ENCODE measurements around the gene FCRL1. TPM values are rescaled to one million over a fixed set of nuclear protein-coding genes. Genes with fewer than 3 reads are reported as not detected.

Gene FCRL1
- total and polyA plus RNA-seq, 2 donors (not counting 3 experiments of a cell fraction or from before 2014, with no cell fraction given), result not detected

- DNase-seq (ENCODE audit: low read depth, low spot score) (no peak), FAIRE-seq (no peak)
- no peaks in the 10 kb centered on the region for H3K9me3 ChIP-seq (replicated peaks; ENCODE audit: control insufficient read depth, insufficient read depth, low read length)
- intact Hi-C loops (cut with micrococcal nuclease), result no loop called here
- dilution Hi-C loops (cut with MboI; ENCODE audit: extremely low pct_ligation_motif_present, low sequenced_read_pairs), result no loop called here
- no peak overlapping the region for H3K9ac ChIP-seq (replicated peaks; ENCODE audit: extremely low read depth, insufficient read depth, low read length)
- no peaks in the 10 kb centered on the region for H3K27me3 ChIP-seq (ENCODE audit: control insufficient read depth in 2 of 2, insufficient read depth in 2 of 2, low read length in 2 of 2)
- no peak overlapping the region for H3K4me2 ChIP-seq (ENCODE audit: insufficient read depth, low read length)
- no peaks in the 10 kb centered on the region for H3K79me2 ChIP-seq (ENCODE audit: control insufficient read depth, insufficient read depth, low read length)
- no peaks in the 10 kb centered on the region for H3K36me3 ChIP-seq (ENCODE audit: control insufficient read depth in 2 of 2, extremely low read depth in 1 of 2, insufficient read depth in 2 of 2, low read length in 2 of 2)
- no peaks in the 10 kb centered on the region for H4K20me1 ChIP-seq (replicated peaks; ENCODE audit: control insufficient read depth, extremely low read depth, insufficient read depth, low read length)
- no peak overlapping the region for H3K27ac ChIP-seq (ENCODE audit: insufficient read depth, low read depth, low read length)
- no peak overlapping the region for H2AFZ ChIP-seq (ENCODE audit: low read depth, low read length)
- ChIA-PET CTCF (no interaction called here), POLR2A (no interaction called here)
- no peaks in the 10 kb centered on the region for H3K4me1 ChIP-seq (ENCODE audit: control insufficient read depth, extremely low read depth, insufficient read depth, low read length)
- H3K4me3 ChIP-seq (replicated peaks in 1 of 3; ENCODE audit: insufficient read depth in 1 of 3, low read depth in 1 of 3, low read length in 3 of 3), result no peak overlapping the region
- no peaks in the 10 kb centered on the region for H3K9me1 ChIP-seq (replicated peaks; ENCODE audit: control insufficient read depth, extremely low read depth, insufficient read depth, low read length)
- TF ChIP-seq CTCF (IDR thresholded peaks at IDR 0.05; ENCODE audit: extremely low read depth in 1 of 2, insufficient read depth in 1 of 2, low read depth in 1 of 2, low read length in 2 of 2), result no peak
- no peak for TF ChIP-seq GATA2 (IDR thresholded peaks at IDR 0.05; ENCODE audit: insufficient read depth, insufficient read length, low read depth, low read length)
- TF ChIP-seq EZH2 (IDR thresholded peaks at IDR 0.05; ENCODE audit: borderline replicate concordance, low read depth, low read length, severe bottlenecking), result no peak
- TF ChIP-seq MAX (IDR thresholded peaks at IDR 0.05; ENCODE audit: insufficient read depth, insufficient read length), result no peak
- TF ChIP-seq POLR2A (IDR thresholded peaks at IDR 0.05; ENCODE audit: low read depth, low read length), result no peak
- no peak for TF ChIP-seq FOS (IDR thresholded peaks at IDR 0.05; ENCODE audit: borderline replicate concordance, insufficient read depth, low read length)
- TF ChIP-seq JUN (IDR thresholded peaks at IDR 0.05; ENCODE audit: borderline replicate concordance, insufficient read depth, insufficient read length, low read depth), result no peak
- TF ChIP-seq MYC (IDR thresholded peaks at IDR 0.05; ENCODE audit: low read depth, low read length), result no peak
- TF ChIP-seq POLR2AphosphoS5 (IDR thresholded peaks at IDR 0.05; ENCODE audit: insufficient read depth, low read depth, low read length), result no peak
- BruUV-seq (replicated peaks), result no TSS peak
Measured at GRCh38 chr1:157785248-157785647, 34.7 kb downstream of the FCRL1 start.
